G401.6 (cell line): ENCODE measurements around the gene MRPL28.
A peak's percentile ranks its signal among the peaks of the same experiment; 100 is the strongest.
"Not testable (repeated sequence)": the region's sequence is repeated elsewhere in the genome, so short reads cannot be mapped to it uniquely, and the experiment has no call there.

Experiments
- FAIRE-seq: peaks from 2 replicates; lab custom pipeline; 2012; peaks lifted over from hg19 to GRCh38; lab: Jason Lieb, UNC

MRPL28 gene

DNA sequence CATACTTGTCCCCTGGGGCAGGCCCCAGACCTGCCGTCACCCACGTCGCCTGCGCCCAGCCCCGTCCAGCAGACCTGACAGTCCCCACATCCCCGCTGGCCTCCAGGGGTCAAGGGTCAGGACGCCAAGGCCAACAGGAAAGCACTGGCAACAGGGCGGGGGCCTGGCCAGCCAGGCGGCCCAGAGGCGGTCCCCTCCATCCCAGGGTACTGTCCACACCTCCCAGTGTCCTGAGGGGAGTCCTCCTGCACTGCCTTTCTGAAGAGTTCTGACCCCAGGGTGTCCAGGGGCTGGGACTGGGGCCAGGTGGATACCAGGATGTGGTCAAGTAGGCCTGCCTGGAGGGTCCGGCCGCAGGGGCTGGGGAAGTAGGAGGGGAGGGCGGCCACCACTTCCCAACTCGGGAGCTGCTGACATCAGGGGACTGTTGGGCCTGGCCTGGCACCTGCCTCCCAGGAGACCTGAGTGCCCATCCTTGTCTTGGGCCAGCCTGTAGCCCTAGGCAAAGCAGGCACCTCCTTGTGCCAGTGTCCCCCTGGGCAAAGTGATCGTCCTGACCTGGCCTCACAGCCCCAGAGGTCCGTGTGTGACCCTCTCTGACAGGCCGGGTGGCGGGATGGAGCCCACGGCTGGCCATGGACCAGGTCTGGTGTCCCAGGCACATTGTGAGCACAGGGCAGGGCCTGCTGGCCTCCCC is 11.1 kb downstream of the MRPL28 start:
- FAIRE-seq = no peak

DNA sequence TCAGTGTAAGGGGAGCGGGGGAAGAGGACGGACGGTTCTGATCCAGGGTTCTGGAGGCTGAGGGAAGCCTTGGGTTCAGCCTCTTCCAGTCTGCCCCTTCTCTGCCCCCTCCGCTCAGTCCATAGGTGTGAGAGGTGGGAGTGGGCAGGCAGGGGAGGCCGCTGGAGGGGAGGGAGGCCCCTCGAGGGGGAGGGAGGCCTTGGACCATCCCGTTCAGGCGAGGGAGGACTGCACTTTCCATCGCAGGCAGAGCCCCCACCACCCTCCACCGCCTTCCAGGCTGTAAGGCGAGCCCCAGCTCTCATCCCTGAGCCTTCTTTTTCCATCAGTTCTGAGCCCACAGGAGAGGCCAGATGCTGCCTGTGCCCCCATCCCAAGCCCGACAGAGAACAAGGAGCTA is 13.6 kb downstream of the MRPL28 start:
- no peak for FAIRE-seq

DNA sequence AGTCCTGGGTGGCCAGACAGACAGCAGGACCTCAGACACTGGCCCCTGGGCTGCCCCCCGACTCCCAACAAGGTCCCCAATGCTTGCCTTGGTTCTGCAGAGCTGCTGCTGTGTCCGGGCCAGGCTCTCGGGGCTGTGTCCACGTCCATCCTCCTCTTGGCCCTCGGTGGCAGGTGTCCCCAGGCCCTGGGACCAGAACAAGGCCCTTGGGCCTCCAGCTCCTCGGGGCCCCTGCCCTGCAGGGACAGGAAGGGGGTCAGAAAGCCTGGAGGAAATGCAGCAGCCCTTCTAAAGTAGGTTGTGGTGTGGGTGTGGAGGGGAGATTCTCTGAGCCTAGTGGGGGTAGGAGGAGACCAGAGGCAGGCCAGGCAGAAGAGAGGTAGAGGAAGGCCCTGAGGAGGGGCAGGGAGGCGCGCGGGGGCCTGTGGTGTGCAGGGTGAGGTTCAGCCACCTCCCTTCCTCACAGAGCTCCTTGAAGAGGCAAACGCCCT is 15.3 kb downstream of the MRPL28 start:
- FAIRE-seq = no peak

DNA sequence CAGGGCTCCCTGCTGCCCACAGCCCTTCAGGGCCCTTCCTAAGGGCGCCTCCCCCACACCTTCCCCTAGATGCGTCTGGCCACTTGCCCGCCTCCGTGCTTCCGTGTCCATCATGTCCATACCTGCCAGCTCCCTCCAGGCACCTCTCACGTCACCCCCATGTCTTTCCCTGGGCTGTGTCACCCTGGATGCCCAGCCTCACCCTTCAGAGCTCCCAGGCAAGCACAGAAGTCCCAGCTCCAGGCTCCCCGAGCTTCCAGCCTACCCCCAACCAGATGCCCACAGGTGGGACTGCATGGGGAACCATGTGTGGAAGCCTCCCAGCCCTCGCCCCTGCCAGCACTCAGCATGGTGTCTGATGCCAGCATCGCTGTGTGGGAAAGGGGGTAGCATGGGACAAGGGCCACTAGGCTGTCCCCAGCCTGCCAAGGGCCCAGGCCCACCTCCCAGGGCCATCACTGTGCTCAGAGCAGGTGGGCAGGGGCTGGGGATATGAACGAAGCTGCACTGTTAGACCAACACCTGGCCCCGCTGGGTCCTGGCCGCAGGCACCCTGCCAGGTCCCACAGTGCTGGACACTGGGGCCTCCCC is 16.0 kb downstream of the MRPL28 start:
- FAIRE-seq = no peak

DNA sequence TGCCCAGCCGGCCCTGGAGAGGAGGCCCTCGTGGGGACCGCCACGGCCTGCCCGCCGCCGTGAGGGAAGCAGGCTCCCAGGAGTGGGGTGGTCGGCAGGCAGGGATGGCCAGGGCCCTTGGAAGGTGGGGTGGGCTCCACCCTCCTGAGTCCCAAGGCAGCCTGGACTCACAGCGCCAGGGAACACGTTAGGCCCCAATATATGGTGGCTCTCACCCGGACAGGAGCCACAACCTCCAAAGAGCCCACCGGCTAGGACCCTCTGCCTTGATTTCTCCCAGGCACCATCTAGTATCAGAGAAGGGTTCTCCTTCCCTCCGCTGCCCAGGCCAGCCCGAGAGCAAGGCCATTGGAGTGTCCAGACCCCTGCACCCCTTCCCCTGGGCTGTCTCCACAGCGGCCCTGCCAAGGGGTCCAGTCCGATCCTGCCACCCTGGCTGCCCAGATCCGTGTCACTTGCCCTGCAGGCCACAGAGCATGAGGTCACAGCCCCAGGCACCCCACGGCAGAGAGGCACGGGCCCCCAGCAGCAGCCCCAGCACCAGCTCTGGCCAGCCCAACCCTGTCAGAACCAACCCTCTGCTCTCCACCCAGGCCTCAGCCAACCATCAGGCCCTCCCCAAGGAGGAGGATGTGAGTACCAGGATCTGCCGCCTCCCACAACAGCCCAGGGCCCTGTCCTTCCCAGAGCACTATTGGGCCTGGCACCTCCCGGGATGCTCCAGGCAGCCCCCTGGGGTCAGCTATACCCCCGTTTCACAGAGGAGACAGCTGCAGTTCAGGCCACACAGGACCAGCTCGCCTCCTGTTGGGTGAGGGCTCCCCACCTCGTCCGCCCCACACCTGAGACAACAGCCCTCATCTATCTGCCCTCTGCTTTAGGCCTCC is 16.7 kb downstream of the MRPL28 start:
- no peak for FAIRE-seq

DNA sequence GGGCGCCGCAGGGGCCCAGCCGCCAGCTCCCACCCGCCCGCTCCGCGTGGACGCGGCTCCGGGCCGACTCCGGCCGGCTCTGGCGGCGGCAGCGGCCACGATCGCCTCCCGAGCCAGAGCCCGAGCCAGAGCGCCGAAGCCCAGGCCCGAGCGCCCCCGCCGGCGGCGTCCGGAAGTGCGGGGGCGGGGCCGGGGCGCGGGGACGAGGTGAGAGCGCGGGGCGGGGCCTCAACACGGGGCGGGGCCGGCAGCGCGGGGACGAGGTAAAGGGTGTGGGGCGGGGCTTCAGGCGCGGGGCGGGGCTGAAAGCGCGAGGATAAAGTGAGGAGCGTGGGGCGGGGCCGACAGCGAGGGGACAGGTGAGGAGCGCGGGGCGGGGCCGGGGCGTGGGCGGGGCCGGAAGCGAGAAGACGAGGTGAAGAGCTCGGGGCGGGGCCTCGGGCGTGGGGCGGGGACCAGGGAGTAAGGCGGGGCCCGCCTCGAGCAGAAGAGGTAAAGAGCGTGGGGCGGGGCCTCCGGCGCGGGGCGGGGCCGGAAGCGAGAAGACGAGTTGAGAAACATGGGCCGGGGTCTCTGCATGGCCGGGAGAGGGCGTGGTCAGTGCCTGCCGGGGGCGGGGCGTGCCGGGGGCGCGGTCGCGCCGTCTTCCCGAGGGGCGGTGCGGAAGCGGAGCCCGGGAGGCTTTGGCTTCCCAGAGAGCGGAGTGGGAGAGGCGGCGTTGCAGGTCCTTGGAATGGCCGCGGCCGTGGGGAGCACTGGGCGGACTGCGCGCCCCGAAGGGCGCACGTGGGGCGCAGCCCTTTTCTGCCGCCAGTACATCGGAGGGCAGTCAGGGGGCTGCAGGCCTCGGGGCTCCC is 17.6 kb downstream of the MRPL28 start, which contains the start of gene AXIN1:
TSS of gene AXIN1 (minus strand) at position 177 of the 857 bp plus-strand sequence. CDS start 5,698 bp downstream, outside the sequence.
- peak; percentile 8 for FAIRE-seq

DNA sequence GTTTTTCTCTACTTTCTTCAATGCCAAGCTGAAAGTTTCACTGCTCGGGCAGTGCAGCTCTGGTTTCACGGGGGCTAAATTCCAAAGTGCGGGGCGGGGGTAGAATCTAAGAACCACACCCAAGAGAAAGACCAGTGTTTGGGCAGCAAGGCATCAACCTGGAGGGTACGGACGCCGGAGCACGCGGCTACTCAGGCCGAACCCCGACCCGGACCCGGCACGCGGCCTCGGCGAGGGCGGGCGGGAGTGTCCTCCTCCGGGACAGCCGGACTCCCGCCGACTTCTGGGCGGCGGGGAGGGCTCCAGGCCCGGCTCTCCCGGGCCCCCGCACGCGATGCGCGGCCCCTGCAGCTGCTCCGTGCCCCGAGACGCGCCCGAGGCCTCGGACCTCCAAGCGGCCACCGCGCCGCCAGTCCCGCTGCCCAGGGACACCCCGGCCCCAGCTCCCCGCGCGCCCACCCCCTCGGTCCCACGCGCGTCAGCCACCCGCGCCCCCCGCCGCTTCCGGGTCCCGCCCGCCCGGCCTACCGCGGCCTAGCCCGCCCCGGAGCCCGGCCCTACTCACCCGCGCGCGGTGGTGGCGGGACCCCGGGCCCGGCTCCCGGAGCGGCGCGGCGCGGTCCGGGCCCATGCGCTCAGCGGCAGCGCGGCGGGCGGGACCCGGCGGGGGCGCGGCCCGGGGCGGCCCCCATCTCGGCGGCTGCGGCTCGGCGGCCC is 18.4 kb downstream of the MRPL28 start:
- FAIRE-seq = no peak

DNA sequence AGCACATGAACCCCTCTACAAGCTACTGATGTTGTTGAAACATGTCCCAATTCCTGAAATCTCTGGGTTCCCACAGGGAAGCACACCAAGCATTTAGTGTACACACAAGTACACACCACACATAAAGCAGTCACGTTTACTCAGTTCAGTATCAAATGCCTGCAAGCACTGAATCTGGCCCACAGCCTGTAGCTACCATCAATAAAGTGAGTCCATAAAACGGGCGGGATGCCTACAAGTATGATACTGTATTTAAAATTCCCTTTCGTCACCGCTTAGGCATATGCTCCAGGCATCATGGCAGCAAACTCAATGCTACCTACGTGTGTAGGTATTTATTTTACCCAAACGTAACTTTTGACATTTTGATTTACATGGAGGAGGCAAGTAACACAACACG is 20.1 kb downstream of the MRPL28 start:
- no peak for FAIRE-seq

DNA sequence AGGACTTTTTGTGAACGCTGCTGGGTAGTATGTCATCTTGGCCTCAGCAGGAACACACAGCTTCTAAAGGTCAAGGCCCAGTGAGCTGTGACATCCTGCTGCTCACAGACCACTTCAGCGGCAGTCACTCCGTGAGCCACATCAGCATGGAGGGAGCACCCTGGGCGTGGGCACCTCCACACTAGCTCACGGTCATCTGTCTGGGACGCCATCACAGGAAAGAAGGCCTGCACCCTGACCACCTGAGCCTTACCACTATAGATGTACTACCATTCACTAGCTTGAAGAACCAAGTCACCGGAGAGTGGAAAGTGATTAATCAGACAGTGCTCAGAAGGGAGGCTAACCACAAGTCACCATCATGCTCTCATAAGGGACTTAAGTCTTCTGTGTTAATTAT is 21.1 kb downstream of the MRPL28 start:
- no peak for FAIRE-seq

DNA sequence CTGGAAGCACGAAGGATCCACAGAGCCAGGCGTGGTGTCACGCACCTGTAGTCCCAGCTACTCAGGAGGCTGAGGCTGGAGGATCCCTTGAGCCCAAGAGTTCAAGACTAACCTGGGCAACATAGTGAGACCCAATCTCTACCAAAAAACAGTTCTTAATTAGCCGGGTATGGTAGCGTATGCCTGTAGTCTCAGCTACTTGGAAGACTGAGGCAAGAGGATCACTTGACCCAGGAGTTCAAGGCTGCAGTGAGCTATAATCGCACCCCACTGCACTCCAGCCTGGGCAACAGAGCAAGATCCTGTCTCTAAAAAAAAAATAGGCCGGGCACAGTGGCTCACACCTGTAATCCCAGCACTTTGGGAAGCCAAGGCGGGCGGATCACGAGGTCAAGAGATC is 21.8 kb downstream of the MRPL28 start:
- not testable (repeated sequence) for FAIRE-seq

DNA sequence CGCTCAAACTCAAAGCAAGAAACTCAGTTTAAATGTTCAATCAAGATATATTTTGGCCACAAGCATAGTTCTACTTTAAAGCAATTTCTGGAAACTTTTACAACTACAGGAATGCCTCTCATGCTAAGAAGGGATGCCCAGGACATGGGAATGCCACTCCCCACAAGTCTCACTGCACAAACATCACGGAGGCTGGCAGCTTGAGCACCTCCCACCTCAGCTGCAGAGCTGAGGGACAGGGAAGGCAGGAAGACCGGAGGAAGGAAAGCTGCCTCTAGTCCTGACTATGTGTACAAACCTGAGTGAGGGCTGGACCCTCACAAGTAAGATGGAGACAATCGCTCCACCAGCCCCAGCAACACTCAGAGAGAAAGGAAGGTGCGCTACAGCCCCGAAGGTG is 23.1 kb downstream of the MRPL28 start:
- no peak for FAIRE-seq

DNA sequence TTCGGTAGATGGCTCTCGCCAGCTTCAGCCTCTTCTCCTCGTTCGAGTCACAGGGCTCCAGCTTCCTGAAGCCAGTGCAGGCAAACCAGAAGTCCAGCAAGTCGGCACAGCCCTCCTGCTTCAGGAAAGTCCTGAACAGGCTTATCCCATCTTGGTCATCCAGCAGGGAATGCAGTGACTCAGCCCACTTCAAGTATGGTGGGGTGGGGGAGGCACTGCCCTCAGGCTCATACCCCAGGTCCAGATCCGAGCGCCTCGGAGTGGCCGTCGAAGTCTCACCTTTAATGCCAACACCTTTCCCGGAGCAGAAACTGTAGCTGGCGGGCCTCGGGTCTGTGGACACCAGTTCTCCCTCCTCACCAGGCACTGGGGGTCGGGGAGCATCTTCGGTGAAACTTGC is 23.8 kb downstream of the MRPL28 start:
- no peak for FAIRE-seq

DNA sequence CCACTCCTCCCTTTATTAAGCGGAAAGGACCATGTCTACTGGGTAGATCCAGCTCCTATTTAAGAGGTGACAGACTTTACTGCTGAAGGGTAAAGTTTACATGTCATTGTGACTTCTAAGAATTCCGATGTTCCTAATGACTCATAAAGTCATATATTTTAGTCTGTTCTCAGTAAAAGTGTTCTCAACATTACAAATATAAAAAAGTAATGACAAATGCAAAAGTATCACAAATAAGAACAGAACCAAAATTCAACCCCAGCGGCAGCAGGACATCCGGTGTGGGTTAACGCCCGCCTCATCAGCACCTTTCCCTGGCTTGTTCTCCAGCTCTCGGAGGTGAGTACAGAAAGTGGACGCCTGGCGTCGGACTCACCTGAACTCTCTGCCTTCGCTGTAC is 24.6 kb downstream of the MRPL28 start:
- no peak for FAIRE-seq

DNA sequence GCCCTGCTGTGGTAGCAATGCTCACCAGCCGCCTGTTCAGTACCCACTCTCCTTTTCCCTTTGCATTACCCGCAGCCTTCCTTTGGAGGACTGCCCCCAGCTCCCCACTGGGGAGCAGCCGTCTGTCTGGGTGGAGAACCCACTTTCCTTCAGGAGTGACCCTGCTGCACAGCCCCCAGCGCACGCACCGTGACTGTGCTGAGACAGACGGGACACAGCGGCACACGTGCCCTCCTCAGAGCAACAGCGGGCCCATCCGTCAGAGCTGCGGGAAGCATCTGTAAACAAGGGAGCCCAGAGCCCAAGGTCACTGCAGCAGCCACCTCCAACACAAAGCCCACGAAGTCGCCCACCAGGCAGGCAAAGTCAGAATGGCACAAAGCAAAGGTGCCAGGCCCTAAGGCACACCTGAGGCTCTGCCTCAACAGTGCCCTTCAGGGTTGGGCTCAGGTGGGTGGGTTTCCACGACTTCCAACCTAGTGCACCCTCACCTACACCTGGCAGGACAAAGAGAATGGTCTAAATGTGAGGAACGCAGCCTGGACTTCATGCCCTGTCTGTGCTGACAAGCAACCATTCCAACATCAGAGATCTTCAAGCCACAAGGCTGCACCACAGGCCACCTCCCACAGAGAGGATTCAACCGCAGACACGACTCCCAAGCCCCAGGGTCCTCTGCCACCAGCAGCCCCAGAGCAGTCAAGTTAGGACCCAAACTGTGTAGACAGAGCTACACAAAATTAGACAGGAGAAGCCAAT is 27.7 kb downstream of the MRPL28 start:
- no peak for FAIRE-seq

DNA sequence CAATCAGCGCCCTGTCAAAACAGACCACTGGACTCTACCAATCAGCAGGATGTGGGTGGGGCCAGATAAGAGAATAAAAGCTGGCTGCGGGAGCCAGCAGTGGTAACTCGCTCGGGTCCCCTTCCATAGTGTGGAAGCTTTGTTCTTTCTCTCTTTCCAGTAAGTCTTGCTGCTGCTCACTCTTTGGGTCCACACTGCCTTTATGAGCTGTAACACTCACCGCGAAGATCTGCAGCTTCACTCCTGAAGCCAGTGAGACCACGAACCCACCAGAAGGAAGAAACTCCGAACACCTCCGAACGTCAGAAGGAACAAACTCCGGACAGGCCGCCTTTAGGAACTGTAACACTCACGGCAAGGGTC is 28.4 kb downstream of the MRPL28 start:
- not testable (repeated sequence) for FAIRE-seq

DNA sequence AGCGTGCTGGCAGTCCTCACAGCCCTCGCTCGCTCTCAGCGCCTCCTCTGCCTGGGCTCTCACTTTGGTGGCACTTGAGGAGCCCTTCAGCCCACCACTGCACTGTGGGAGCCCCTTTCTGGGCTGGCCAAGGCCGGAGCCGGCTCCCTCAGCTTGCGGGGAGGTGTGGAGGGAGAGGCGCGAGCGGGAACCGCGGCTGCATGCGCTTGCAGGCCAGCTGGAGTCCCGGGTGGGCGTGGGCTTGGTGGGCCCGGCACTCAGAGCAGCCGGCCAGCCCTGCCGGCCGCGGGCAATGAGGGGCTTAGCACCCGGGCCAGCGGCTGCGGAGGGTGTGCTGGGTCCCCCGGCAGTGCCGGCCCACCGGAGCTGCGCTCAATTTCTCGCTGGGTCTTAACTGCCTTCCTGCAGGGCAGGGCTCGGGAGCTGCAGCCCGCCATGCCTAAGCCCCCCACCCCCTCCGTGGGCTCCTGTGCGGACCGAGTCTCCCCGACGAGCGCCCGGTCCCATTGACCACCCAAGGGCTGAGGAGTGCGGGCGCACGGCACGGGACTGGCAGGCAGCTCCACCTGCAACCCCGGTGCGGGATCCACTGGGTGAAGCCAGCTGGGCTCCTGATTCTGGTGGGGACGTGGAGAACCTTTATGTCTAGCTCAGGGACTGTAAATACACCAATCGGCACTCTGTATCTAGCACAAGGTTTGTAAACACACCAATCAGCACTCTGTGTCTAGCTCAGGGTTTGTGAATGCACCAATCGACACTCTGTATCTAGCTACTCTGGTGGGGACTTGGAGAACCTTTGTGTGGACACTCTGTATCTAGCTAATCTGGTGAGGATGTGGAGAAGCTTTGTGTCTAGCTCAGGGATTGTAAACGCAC is 29.0 kb downstream of the MRPL28 start:
- not testable (repeated sequence) for FAIRE-seq

DNA sequence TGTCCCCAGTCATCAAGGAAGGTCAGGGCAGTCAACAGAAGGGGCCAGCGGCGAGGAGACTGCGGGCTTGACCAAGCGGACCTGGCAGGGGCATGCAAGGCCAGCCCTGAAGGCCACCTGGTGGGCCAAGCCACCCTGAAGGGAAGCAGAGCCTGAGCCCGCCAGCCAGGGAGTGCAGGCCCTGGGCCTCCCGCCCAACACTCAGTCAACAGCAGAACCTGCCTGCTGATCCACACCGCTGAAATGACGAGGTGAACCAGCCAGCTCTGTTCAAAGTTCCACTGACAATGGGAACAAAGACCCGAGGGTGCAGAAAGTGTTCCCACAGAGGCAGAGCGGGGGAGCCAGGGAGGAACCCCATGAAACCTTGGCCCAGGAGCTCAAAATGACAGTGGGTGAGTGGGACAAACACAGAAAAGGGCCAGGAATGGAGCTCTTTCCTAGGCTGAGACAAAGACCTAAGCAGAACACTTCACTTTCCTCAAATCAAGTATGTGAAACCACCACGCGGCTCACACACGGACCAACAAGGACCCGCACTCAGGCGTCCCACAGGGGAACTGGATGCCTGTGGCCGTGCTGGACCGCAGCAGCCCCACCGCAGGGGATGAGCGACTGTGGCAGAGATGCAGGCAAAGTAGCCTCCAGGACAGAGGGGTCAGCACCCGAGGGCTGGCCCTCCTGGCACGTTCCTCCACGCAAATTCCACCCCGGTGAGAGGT is 29.8 kb downstream of the MRPL28 start:
- FAIRE-seq = no peak

DNA sequence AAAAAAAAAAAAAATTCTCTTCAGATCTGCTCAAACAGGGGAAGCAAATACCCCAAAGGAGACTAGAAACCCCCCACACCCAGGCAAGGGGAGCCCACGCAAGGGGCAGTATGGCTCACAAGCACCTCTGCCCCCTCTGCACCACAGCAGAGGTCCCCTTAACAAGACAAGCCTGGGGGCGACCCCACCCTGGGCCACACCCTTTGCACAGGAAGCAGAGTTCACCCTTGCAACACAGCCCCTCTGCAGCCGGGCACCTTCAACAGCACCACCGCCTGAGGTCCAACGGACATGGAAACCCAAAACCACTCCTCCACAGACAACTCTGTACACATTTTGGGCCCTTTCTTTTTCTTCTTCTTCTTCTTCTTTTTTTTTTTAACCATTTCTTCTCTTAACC is 30.7 kb downstream of the MRPL28 start:
- no peak for FAIRE-seq

DNA sequence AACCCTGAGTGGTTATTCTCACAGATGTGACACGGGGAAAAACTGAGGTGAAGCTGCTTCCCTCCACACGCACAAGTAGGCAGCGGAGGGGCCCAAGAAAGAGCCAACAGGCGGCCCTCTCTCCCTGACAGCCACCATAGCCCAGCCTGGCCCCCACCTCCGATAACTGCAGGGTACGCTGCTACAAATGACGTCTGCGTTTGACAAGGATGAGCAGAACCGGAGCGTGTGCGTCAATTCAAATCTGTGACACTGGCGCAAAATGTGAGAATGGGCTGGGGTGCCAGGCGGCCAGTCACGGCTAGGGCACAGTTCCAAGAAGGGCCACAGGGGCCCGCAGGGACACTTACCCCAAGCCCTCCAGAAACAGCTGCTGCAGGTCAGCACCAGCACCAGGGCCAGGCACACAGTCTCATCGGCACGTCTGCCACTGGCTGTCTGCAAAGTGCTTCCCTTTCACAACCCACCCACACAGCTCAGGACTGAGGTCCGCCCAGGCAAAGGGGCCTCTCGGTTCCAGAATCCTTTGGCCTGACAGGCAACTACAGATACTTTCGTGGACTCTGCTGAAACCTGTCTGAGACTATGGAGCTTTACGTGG is 32.3 kb downstream of the MRPL28 start:
- no peak for FAIRE-seq
